Osteocyte (in vitro differentiated cells): ENCODE data around the gene CELF4. TPM values are rescaled to one million over a fixed set of nuclear protein-coding genes. Genes with fewer than 3 reads are reported as not detected.

ENCODE experiments used
- DNase-seq: peaks from one replicate; pipeline ENCODE4 v3.0.0; 2021; ENCODE audit warnings: mixed read lengths; ENCODE audit not compliant: unreplicated experiment; ENCODE audit errors: extremely low spot score
- H3K27ac Mint-ChIP-seq: one replicate; pipeline ENCODE4 v1.8.0; 2021; ENCODE audit warnings: mild to moderate bottlenecking, mixed read lengths; ENCODE audit not compliant: unreplicated experiment
- H3K27me3 Mint-ChIP-seq: one replicate; pipeline ENCODE4 v1.8.0; 2021; ENCODE audit warnings: mixed read lengths; ENCODE audit not compliant: unreplicated experiment
- H3K36me3 Mint-ChIP-seq: one replicate; pipeline ENCODE4 v1.8.0; 2021; ENCODE audit warnings: mixed read lengths; ENCODE audit not compliant: unreplicated experiment
- H3K4me1 Mint-ChIP-seq: one replicate; pipeline ENCODE4 v1.8.0; 2021; ENCODE audit warnings: mixed read lengths; ENCODE audit not compliant: unreplicated experiment
- H3K4me3 Mint-ChIP-seq: one replicate; pipeline ENCODE4 v1.8.0; 2021; ENCODE audit warnings: mild to moderate bottlenecking, moderate library complexity, mixed read lengths; ENCODE audit not compliant: unreplicated experiment
- H3K9me3 Mint-ChIP-seq: one replicate; pipeline ENCODE4 v1.8.0; 2021; ENCODE audit warnings: mixed read lengths; ENCODE audit not compliant: unreplicated experiment
- CTCF ChIP-seq: fragments of 200-600 bp; sonication (generic); IDR thresholded peaks from 2 replicates; pipeline ENCODE4 v1.5.0; 2021; ENCODE audit warnings: antibody characterized with exemption, mild to moderate bottlenecking, moderate library complexity
- total RNA-seq: library from RNA; stranded (reverse); gene quantifications from 2 replicates; pipeline ENCODE4 v1.2.1, GENCODE V29; 2021

Gene CELF4
- total RNA-seq, 1 donor from 2014 or later, result not detected

- peak; percentile 92 for DNase-seq
- peaks cover 2% of the 10 kb centered on the region for H3K36me3 Mint-ChIP-seq
- H3K27ac Mint-ChIP-seq, result no peak overlapping the region
- TF ChIP-seq CTCF, result peak; percentile 15
- H3K4me3 Mint-ChIP-seq, result peak overlapping the region; percentile 61
- H3K27me3 Mint-ChIP-seq, result peaks cover 16% of the 10 kb centered on the region
- peaks cover 6% of the 10 kb centered on the region for H3K9me3 Mint-ChIP-seq
- H3K4me1 Mint-ChIP-seq, result peaks cover 11% of the 10 kb centered on the region
These were observed 171.5 kb downstream of the CELF4 start for GRCh38 chr18:37393945-37394609.

GRCh38 chr18:37393221-37393827, 172.3 kb downstream of the CELF4 start:
- Mint-ChIP-seq H3K4me3 (peak overlapping the region; percentile 61), H3K27ac (no peak overlapping the region), H3K4me1 (peaks cover 11% of the 10 kb centered on the region), H3K36me3 (peaks cover 2% of the 10 kb centered on the region), H3K9me3 (peaks cover 7% of the 10 kb centered on the region), H3K27me3 (peaks cover 12% of the 10 kb centered on the region)
- no peak for DNase-seq
- no peak for TF ChIP-seq CTCF

GRCh38 chr18:37392648-37393047, 172.9 kb downstream of the CELF4 start:
- H3K27ac Mint-ChIP-seq, result no peak overlapping the region
- peaks cover 11% of the 10 kb centered on the region for H3K4me1 Mint-ChIP-seq

GRCh38 chr18:37391698-37392548, 173.7 kb downstream of the CELF4 start:
- DNase-seq, result no peak
- Mint-ChIP-seq H3K27me3 (peaks cover 12% of the 10 kb centered on the region), H3K4me3 (no peak overlapping the region)

More at GRCh38 chr18:37392648-37393047, 172.9 kb downstream of the CELF4 start:
- peaks cover 7% of the 10 kb centered on the region for H3K9me3 Mint-ChIP-seq
- no peak overlapping the region for H3K4me3 Mint-ChIP-seq
- TF ChIP-seq CTCF, result no peak
- peaks cover 2% of the 10 kb centered on the region for H3K36me3 Mint-ChIP-seq
- DNase-seq, result no peak
- peaks cover 12% of the 10 kb centered on the region for H3K27me3 Mint-ChIP-seq

More at GRCh38 chr18:37391698-37392548, 173.7 kb downstream of the CELF4 start:
- TF ChIP-seq CTCF, result no peak
- no peak overlapping the region for H3K27ac Mint-ChIP-seq
- peaks cover 7% of the 10 kb centered on the region for H3K9me3 Mint-ChIP-seq
- peaks cover 2% of the 10 kb centered on the region for H3K36me3 Mint-ChIP-seq
- peaks cover 11% of the 10 kb centered on the region for H3K4me1 Mint-ChIP-seq
